Esophagus muscularis mucosa (tissue), 3 donors: Measurements from ENCODE around the gene FKBP1B.

Source experiments
- CTCF ChIP-seq, 3 experiments: fragments of 200-600 bp in 2 of 3; fragments of 450-650 bp in 1 of 3; sonication (generic) in 2 of 3; IDR thresholded peaks; one replicate each; pipeline ENCODE4 v1.5.1; 2017 to 2019; ENCODE audit warnings: antibody characterized with exemption in 3 of 3, mild to moderate bottlenecking in 2 of 3, moderate library complexity in 1 of 3
- POLR2A ChIP-seq: fragments of 450-650 bp; IDR thresholded peaks from one replicate; pipeline ENCODE4 v1.6.1; 2017; ENCODE audit warnings: antibody characterized with exemption, moderate library complexity, mild to moderate bottlenecking, low read depth

- TF ChIP-seq CTCF (IDR thresholded peaks at IDR 0.05), result no peak
- no peak for TF ChIP-seq POLR2A
These were observed 33.8 kb upstream of the FKBP1B start for GRCh38 chr2:24015562-24016375.
